Activated naive CD4-positive, alpha-beta T cell treated with anti-CD3 and anti-CD28 coated beads, Interleukin-2, amount 50 U/mL, for 24 hours (primary cell): Measurements from ENCODE around the gene SEMA4D.

ENCODE experiments used
- H3K27ac Mint-ChIP-seq: one replicate; pipeline ENCODE4 v1.8.0; 2021; ENCODE audit warnings: mild to moderate bottlenecking, mixed read lengths
- H3K27me3 Mint-ChIP-seq: one replicate; pipeline ENCODE4 v1.8.0; 2021; ENCODE audit warnings: mixed read lengths
- H3K36me3 Mint-ChIP-seq: one replicate; pipeline ENCODE4 v1.8.0; 2021; ENCODE audit warnings: mixed read lengths
- H3K4me1 Mint-ChIP-seq: one replicate; pipeline ENCODE4 v1.8.0; 2021; ENCODE audit warnings: mixed read lengths
- H3K4me3 Mint-ChIP-seq: one replicate; pipeline ENCODE4 v1.8.0; 2021; ENCODE audit warnings: mild to moderate bottlenecking, mixed read lengths
- H3K9me3 Mint-ChIP-seq: one replicate; pipeline ENCODE4 v1.8.0; 2021; ENCODE audit warnings: mixed read lengths

The SEMA4D gene

GRCh38 chr9:89444925-89445765, 52.8 kb downstream of the SEMA4D start:
- peak overlapping the region; percentile 79 for H3K4me3 Mint-ChIP-seq

GRCh38 chr9:89444274-89444673, 53.6 kb downstream of the SEMA4D start:
- Mint-ChIP-seq H3K27me3 (no peaks in the 10 kb centered on the region), H3K27ac (peak overlapping the region; percentile 98), H3K9me3 (no peaks in the 10 kb centered on the region), H3K4me1 (peaks cover 92% of the 10 kb centered on the region), H3K36me3 (peaks cover 19% of the 10 kb centered on the region), H3K4me3 (peak overlapping the region; percentile 79)

More at GRCh38 chr9:89444925-89445765, 52.8 kb downstream of the SEMA4D start:
- H3K27me3 Mint-ChIP-seq: no peaks in the 10 kb centered on the region
- H3K36me3 Mint-ChIP-seq: peaks cover 27% of the 10 kb centered on the region
- peak overlapping the region; percentile 98 for H3K27ac Mint-ChIP-seq
- H3K4me1 Mint-ChIP-seq: peaks cover 92% of the 10 kb centered on the region
- H3K9me3 Mint-ChIP-seq: no peaks in the 10 kb centered on the region

GRCh38 chr9:89442981-89443814, 54.7 kb downstream of the SEMA4D start:
- Mint-ChIP-seq H3K9me3 (no peaks in the 10 kb centered on the region), H3K36me3 (peaks cover 15% of the 10 kb centered on the region), H3K4me1 (peaks cover 87% of the 10 kb centered on the region), H3K27ac (peak overlapping the region; percentile 32), H3K4me3 (no peak overlapping the region), H3K27me3 (no peaks in the 10 kb centered on the region)

- H3K27ac Mint-ChIP-seq: peak overlapping the region; percentile 32
- peaks cover 89% of the 10 kb centered on the region for H3K4me1 Mint-ChIP-seq
- H3K36me3 Mint-ChIP-seq: peaks cover 14% of the 10 kb centered on the region
- H3K4me3 Mint-ChIP-seq: no peak overlapping the region
- no peaks in the 10 kb centered on the region for H3K9me3 Mint-ChIP-seq
- no peaks in the 10 kb centered on the region for H3K27me3 Mint-ChIP-seq
Observed at GRCh38 chr9:89442501-89442978, 55.4 kb downstream of the SEMA4D start.

- Mint-ChIP-seq H3K36me3 (peaks cover 14% of the 10 kb centered on the region), H3K9me3 (no peaks in the 10 kb centered on the region), H3K27me3 (no peaks in the 10 kb centered on the region), H3K4me1 (peaks cover 89% of the 10 kb centered on the region), H3K27ac (no peak overlapping the region), H3K4me3 (no peak overlapping the region)
Observed at GRCh38 chr9:89441986-89442385, 55.9 kb downstream of the SEMA4D start.

GRCh38 chr9:89441655-89441970, 56.3 kb downstream of the SEMA4D start:
- Mint-ChIP-seq H3K4me3 (no peak overlapping the region), H3K27ac (peak overlapping the region; percentile 70), H3K9me3 (no peaks in the 10 kb centered on the region), H3K27me3 (no peaks in the 10 kb centered on the region), H3K4me1 (peaks cover 89% of the 10 kb centered on the region), H3K36me3 (peaks cover 14% of the 10 kb centered on the region)

GRCh38 chr9:89440951-89441654, 56.8 kb downstream of the SEMA4D start:
- Mint-ChIP-seq H3K4me3 (peak overlapping the region; percentile 64), H3K27ac (peak overlapping the region; percentile 95), H3K27me3 (no peaks in the 10 kb centered on the region), H3K36me3 (peaks cover 13% of the 10 kb centered on the region), H3K4me1 (peaks cover 89% of the 10 kb centered on the region), H3K9me3 (no peaks in the 10 kb centered on the region)

- Mint-ChIP-seq H3K4me1 (peaks cover 87% of the 10 kb centered on the region), H3K36me3 (peaks cover 10% of the 10 kb centered on the region), H3K4me3 (peak overlapping the region; percentile 64), H3K27ac (peak overlapping the region; percentile 95), H3K27me3 (no peaks in the 10 kb centered on the region), H3K9me3 (no peaks in the 10 kb centered on the region)
Observed at GRCh38 chr9:89440548-89440947, 57.4 kb downstream of the SEMA4D start.

- H3K36me3 Mint-ChIP-seq: peaks cover 10% of the 10 kb centered on the region
- H3K9me3 Mint-ChIP-seq: no peaks in the 10 kb centered on the region
- H3K27ac Mint-ChIP-seq: peak overlapping the region; percentile 95
- H3K4me3 Mint-ChIP-seq: peak overlapping the region; percentile 64
- no peaks in the 10 kb centered on the region for H3K27me3 Mint-ChIP-seq
- H3K4me1 Mint-ChIP-seq: peaks cover 87% of the 10 kb centered on the region
Observed at GRCh38 chr9:89440046-89440445, 57.9 kb downstream of the SEMA4D start.

GRCh38 chr9:89439571-89439970, 58.3 kb downstream of the SEMA4D start:
- H3K36me3 Mint-ChIP-seq: peaks cover 9% of the 10 kb centered on the region
- H3K9me3 Mint-ChIP-seq: no peaks in the 10 kb centered on the region
- peak overlapping the region; percentile 64 for H3K4me3 Mint-ChIP-seq
- peaks cover 87% of the 10 kb centered on the region for H3K4me1 Mint-ChIP-seq
- H3K27me3 Mint-ChIP-seq: no peaks in the 10 kb centered on the region
- peak overlapping the region; percentile 95 for H3K27ac Mint-ChIP-seq

- H3K4me1 Mint-ChIP-seq: peaks cover 90% of the 10 kb centered on the region
- no peaks in the 10 kb centered on the region for H3K27me3 Mint-ChIP-seq
- peaks cover 3% of the 10 kb centered on the region for H3K36me3 Mint-ChIP-seq
- H3K4me3 Mint-ChIP-seq: peak overlapping the region; percentile 60
- H3K27ac Mint-ChIP-seq: peak overlapping the region; percentile 94
- H3K9me3 Mint-ChIP-seq: no peaks in the 10 kb centered on the region
Observed at GRCh38 chr9:89438194-89438593, 59.7 kb downstream of the SEMA4D start.

- Mint-ChIP-seq H3K4me3 (peak overlapping the region; percentile 60), H3K27ac (peak overlapping the region; percentile 94), H3K27me3 (no peaks in the 10 kb centered on the region), H3K36me3 (peaks cover 3% of the 10 kb centered on the region), H3K4me1 (peaks cover 90% of the 10 kb centered on the region), H3K9me3 (no peaks in the 10 kb centered on the region)
Observed at GRCh38 chr9:89437772-89438171, 60.1 kb downstream of the SEMA4D start.

- peaks cover 3% of the 10 kb centered on the region for H3K36me3 Mint-ChIP-seq
- H3K27me3 Mint-ChIP-seq: no peaks in the 10 kb centered on the region
- H3K9me3 Mint-ChIP-seq: no peaks in the 10 kb centered on the region
- peak overlapping the region; percentile 94 for H3K27ac Mint-ChIP-seq
- peaks cover 90% of the 10 kb centered on the region for H3K4me1 Mint-ChIP-seq
- peak overlapping the region; percentile 60 for H3K4me3 Mint-ChIP-seq
Observed at GRCh38 chr9:89436963-89437625, 60.8 kb downstream of the SEMA4D start.

GRCh38 chr9:89436326-89436725, 61.6 kb downstream of the SEMA4D start:
- H3K27ac Mint-ChIP-seq: peak overlapping the region; percentile 76
- H3K4me1 Mint-ChIP-seq: peaks cover 91% of the 10 kb centered on the region
- H3K36me3 Mint-ChIP-seq: peaks cover 3% of the 10 kb centered on the region
- H3K27me3 Mint-ChIP-seq: no peaks in the 10 kb centered on the region
- H3K9me3 Mint-ChIP-seq: no peaks in the 10 kb centered on the region
- H3K4me3 Mint-ChIP-seq: peak overlapping the region; percentile 26
